Activated T-cell treated with anti-CD3 and anti-CD28 coated beads for 48 hours (primary cell): Measurements from ENCODE around the gene C1R.
"Not testable (repeated sequence)": the region's sequence is repeated elsewhere in the genome, so short reads cannot be mapped to it uniquely, and the experiment has no call there.

Experiments
- DNase-seq: peaks from one replicate; pipeline ENCODE4 v3.0.0-alpha.2; 2020; ENCODE audit warnings: low read depth

The C1R gene

GRCh38 chr12:7120166-7120565, 27.9 kb upstream of the C1R start:
- no peak for DNase-seq

DNA sequence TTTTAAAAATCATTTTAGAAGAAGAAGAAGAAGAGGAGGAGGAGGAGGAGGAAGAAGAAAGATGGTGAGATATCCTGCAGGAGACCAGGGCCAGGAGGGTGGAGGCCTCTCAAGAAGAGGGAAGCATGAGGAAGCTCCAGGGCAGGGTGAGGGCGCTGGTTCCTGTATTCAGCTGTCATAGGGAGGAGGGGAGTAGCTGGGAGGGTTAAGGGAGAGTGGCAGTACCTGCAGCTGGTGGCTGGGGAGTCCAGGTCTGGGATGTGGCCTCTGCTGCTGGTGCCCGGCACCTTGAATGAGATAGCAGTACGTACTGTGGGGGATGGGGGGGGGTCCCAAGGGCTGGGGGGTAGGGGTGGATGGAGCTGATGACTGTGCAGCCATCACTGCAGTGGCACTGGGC, 26.6 kb upstream of the C1R start:
- DNase-seq, result no peak

DNA sequence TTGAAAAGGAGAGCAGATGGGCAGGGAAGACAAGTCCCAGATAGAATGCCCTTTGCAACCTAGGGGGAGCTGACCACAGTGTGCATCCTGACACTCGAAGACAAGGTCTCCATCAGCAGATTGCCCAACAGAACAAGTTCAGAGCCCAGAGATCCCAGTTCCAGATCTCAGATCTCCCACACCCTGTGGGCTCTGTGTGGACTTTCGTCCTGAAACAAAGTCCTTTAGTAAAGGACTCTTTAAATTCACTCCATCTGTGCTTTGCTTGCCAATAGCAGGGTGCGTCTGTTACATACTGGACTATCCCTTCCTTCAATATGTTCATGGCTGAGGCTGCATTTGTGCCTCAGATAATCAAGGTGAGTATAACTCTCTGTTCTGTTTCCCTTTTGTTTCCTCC, 25.4 kb upstream of the C1R start:
- DNase-seq, result no peak

DNA sequence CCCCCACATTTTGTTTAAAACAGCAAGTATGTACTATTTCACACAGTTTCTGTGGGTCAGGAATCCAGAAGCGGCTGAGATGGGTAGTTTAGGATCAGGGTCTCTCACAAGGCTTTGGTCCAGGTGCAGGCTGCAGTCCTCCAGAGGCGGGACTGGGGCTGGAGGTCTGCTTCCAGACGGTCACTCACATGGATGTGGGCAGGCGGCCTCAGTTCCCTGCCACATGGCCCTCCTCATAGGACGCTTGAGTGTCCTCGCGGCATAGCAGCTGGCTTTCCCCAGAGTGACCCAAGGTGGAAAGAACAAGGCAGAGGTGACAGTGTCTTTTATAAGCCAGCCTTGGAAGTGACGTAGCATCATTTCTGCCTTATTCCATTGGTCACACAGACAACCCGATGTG, 24.7 kb upstream of the C1R start:
- DNase-seq, result no peak

DNA sequence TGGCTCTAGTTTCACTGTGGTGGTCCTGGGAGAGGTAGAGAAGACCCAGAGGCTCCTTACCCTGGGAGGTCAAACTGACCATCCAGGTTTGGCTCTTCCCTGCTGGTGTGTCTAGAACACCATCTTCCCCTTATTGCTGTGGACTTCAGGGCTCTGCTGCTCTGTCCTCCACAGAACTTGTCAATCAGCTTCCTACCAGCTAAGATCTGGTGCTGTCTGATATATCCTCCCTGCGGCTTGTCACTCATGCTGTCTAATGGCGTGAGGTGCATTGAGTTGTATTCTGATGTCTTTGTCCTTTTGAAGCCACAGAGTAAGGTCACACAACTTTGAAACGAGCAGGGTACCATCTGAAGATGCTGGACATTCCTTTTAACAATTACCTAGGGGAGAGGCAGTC, 24.0 kb upstream of the C1R start:
- no peak for DNase-seq

DNA sequence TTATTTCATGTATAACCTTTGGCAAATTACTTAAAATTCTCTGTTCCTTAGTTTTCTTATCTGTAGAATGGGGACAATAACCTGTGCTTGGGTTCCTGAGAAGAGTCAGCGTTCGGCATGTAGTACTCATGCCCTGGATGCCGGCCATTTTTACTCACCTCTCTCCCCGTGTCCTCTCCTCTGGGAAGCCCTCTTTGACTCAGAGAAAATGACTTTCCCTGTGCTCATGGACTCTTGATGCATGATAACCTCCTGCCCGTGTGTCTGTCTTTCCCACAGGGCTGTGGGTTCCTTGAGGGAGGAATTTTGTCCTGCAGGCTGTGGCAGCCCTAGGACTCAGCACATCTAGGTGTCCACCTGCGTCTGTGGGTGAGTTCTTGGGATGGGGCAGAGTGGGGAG, 22.6 kb upstream of the C1R start:
- no peak for DNase-seq

- no peak for DNase-seq
Observed at GRCh38 chr12:7114008-7114407, 21.8 kb upstream of the C1R start.

DNA sequence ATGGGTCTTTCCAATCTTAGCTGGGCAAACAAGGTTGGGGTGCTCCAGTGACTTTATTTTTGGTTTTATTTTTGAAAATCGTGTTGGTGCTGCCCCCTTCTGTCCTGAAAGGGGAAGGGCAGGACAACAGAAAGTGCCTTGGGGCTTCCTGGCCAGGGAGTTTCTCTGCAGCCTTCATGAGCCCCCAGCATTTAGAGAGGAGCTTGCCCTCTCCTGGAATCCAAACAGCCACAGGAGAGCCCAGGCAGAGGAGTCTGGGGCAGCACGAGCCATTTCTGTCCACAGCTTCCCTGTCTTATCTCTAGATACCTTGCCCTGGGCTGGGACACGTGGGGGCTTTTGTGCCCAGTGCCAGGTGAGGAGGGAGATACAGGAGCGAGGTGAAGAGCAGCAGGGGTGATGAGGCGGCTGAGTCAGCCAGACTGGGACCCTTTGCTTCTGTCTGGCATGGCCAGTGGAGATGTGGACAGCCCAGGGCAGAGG, 21.2 kb upstream of the C1R start:
- DNase-seq, result no peak

- DNase-seq, result no peak
Observed at GRCh38 chr12:7112041-7112440, 19.8 kb upstream of the C1R start.

GRCh38 chr12:7110661-7111060, 18.4 kb upstream of the C1R start:
- DNase-seq, result no peak

- no peak for DNase-seq
Observed at GRCh38 chr12:7109572-7109920, 17.3 kb upstream of the C1R start.

DNA sequence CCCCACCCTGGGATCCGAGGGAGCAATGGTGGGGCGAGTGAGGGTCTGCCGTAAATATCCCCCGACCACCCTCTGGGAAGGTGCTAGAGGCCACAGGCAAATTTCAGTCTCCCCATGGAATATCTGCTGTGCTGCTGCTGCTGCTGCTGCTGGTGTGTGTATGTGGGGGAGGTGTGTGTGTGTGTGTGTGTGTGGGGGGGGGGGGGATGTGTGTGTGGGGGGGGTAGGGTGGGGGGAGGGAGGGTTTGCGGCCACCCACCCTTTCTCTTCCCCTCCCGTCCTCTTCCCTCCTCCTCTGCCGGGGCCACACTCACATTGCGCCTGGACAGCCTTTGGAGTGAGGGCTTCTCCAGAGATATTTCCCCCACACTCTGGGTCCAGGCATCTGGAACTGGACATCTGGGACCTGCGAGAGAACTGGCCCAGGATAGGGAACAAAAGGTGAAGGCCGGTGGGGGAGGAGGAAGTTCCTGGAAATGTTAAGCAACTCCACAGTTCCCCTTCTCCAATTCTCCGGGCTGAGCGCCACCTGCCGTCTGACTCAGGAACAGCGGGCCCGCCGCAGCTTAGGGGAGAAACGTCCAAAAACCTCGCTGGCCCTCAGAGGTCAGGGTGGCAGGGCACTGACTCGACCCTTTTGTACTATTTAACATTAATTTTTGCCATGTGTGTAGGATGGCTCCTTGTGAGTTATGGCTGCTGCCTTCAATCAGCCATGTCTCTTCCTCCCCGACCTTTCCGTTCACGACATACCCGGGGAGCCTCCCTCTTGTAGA, 16.7 kb upstream of the C1R start, which contains the start of gene C1RL:
TSS of gene C1RL (minus strand) at position 419 of the 776 bp plus-strand sequence. CDS start at position 385, 34 bp downstream.
- DNase-seq, result peak; percentile 80

- DNase-seq, result peak; percentile 76
Observed at GRCh38 chr12:7108003-7108795, 16.0 kb upstream of the C1R start.

DNA sequence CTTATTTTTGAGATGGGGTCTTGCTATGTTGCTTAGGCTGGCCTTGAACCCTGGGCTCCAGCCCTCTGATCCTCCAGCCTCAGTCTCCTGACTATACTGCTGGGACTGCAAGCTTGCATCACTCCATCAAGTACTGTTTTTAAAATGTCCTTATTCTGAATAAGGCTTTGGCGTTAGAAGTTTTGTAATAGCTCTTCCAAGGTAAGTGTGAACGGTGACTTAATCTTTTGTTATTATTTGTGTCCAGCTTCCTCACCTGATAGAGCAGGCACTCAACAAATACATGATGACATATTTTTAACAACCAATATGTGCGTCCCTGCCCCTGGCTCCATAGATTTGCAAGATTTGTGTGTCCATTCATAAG, 15.4 kb upstream of the C1R start:
- no peak for DNase-seq

DNA sequence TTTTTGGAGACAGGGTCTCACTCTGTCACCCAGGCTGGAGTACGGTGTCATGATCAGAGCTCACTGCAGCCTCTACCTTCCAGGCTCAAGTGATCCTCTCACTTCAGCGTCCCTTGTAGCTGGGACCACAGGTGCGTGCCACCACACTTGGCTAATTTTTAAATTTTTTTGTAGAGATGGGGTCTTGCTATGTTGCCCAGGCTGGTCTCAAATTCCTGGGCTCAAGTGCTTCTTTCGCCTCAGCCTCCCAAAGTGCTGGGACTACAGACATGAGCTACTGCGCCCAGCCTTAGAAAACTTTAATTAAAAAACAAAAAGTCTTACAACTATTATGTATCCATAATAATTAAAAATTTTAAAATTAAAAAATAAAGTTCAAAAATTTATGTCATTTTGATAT, 14.9 kb upstream of the C1R start:
- not testable (repeated sequence) for DNase-seq

GRCh38 chr12:7106082-7106481, 13.8 kb upstream of the C1R start:
- no peak for DNase-seq

DNA sequence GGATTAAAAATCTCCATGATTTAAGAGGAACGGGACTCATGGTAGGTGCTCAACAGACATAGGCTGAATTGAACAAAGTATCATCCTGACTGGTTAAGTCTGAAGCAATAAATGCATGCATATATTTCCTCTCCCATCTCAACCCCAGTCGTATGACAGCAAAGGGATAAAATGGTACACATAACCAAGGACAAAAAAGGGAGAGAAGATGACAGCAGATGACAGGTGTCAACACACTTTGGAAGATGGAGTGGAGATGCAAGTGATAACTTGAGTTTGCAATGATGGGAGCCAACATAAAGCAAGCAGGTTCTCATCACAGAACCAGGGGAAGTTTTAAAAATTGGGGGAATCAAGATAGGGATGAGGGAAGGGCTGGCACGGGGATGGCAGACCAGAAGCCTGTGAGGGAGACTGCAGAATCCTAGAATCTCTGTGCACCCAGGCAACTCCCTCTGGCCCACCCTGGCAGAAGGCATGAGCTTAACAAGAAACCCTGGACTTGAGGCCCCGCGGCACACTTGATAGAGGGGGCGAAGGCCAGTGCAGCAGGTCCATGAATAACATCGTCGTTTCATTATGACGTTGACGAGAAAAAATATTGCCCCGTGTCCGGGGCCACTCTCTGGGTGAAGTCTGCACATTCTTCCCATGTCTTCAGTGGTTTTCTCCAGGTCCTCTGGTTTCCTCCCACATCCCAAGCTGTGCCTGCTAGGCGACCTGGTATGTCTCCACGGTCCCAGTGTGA, 11.8 kb upstream of the C1R start:
- no peak for DNase-seq

DNA sequence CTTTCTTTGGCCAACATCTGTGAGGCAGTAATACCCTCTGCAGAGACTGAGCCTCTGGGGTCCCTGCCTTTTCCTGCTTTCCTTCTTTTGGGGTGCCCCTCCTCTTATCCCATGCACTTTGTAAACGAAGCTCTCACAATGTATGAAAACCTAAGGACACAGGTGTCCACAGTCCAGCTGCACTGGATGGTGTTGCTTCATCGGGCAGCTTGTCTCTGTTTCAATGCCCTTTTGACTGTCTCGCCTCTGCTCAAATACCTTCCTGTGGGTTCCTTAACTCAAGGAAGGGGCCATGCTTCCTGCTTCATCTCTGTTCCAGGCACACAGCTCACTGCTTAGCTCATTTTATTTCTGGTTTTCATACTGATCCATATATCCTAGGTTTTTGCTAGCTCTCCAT, 10.3 kb upstream of the C1R start:
- no peak for DNase-seq

DNA sequence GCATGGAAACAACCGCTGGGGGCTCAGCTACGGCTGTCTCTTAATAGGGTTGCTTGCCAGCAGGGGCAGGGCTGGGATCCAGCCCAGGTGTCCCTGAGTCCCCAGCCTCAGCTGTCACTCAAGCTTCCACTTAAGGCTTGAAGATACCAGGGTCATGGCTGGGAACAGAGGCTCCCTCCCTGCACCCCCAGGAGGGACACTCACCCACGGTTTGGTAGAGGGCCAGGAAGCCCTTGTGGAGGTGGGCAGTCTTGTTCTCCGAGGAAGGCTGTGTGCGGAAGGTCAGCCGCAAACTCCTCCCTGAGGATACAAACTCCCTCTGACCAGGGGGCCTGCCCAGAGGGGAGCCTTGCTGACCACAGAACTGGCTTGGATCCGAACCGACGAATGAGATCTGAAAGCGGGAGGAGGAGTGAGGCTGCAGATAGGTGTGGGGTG, 9.5 kb upstream of the C1R start:
- DNase-seq, result no peak

- no peak for DNase-seq
Observed at GRCh38 chr12:7101047-7101693, 8.9 kb upstream of the C1R start.

DNA sequence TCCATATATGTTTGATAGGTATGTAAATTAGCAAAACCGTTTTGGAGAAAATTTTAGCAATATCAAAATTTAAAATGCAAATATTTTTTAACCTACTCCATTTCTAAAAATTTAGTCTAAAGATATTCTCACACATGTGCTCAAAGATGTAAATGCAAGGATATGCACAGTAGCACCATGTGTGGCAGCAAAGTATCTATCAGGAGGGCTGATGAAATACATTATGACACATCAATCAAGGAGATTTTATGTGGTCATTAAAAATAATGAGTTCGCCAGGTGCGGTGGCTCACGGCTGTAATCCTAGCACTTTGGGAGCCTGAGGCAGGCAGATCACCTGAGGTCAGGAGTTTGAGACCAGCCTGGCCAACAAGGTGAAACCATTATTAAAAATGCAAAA, 8.0 kb upstream of the C1R start:
- no peak for DNase-seq

GRCh38 chr12:7099290-7099996, 7.2 kb upstream of the C1R start:
- DNase-seq, result no peak
